K562 (cell line): ENCODE data around the gene ERP44. TPM values are rescaled to one million over a fixed set of nuclear protein-coding genes. Genes with fewer than 3 reads are reported as not detected.

ENCODE experiments used
- EZH2 ChIP-seq: IDR thresholded peaks from 2 replicates; pipeline ENCODE4 v1.6.1; 2012; ENCODE audit warnings: low read depth, mild to moderate bottlenecking, inconsistent platforms, low read length, borderline replicate concordance
- HMG20A ChIP-seq: fragments of 450-650 bp; formaldehyde crosslinking; conservative IDR thresholded peaks from 2 replicates; pipeline ENCODE4 v1.4.0; 2020; ENCODE audit warnings: mild to moderate bottlenecking, mixed read lengths
- KLF1 ChIP-seq: fragments of 450-650 bp; IDR thresholded peaks from 2 replicates; pipeline ENCODE4 v1.6.1; 2016; ENCODE audit warnings: missing genetic modification characterization, missing compliant biosample characterization
- NELFE ChIP-seq: IDR thresholded peaks from 2 replicates; pipeline ENCODE4 v1.6.1; 2011; ENCODE audit warnings: mild to moderate bottlenecking; ENCODE audit not compliant: insufficient read depth, insufficient read length
- RAD51 ChIP-seq: fragments of 450-650 bp; IDR thresholded peaks from 2 replicates; pipeline ENCODE4 v1.7.1; 2016; ENCODE audit warnings: low read depth, mild to moderate bottlenecking, borderline replicate concordance
- SRF ChIP-seq, 2 experiments: fragments of 250-450, 450-650 bp in 1 of 2; sonication (Bioruptor Pico) in 1 of 2; sonication (generic) in 1 of 2; formaldehyde crosslinking; IDR thresholded peaks; 2 replicates each; pipeline versions ENCODE4 v1.5.0 to v1.5.1; 2020 to 2022; ENCODE audit warnings: mild to moderate bottlenecking in 1 of 2, missing genetic modification reagents in 1 of 2
- ZNF184 ChIP-seq: sonication (generic); formaldehyde crosslinking; IDR thresholded peaks from 2 replicates; pipeline ENCODE4 v1.5.0; 2020; ENCODE audit warnings: missing genetic modification reagents
- ZNF57 ChIP-seq: fragments of 450-650 bp; formaldehyde crosslinking; IDR thresholded peaks from 2 replicates; pipeline ENCODE4 v1.4.0; 2020; ENCODE audit warnings: mild to moderate bottlenecking, moderate library complexity
- ZNF695 ChIP-seq: fragments of 450-650 bp; formaldehyde crosslinking; IDR thresholded peaks from 2 replicates; pipeline ENCODE4 v1.4.0; 2020; ENCODE audit warnings: mild to moderate bottlenecking, moderate library complexity
- ZNF766 ChIP-seq: fragments of 200-800 bp; sonication (Bioruptor generic); conservative IDR thresholded peaks from 2 replicates; pipeline ENCODE4 v1.6.1; 2016; ENCODE audit warnings: missing genetic modification characterization, missing compliant biosample characterization
- ZNF785 ChIP-seq: fragments of 250-450 bp; sonication (Bioruptor Pico); IDR thresholded peaks from 2 replicates; pipeline ENCODE4 v1.4.0; 2020; ENCODE audit warnings: mild to moderate bottlenecking
- polyA plus RNA-seq, 8 experiments: library from polyadenylated mRNA; depleted of rRNA in 4 of 8; stranded (reverse) in 5 of 8; unstranded in 3 of 8; fragments of >200 nt; fragmentation: Nextera tagmentation in 2 of 8; fragmentation: Illumina TruSeq in 1 of 8; extraction: Ambion mirVana in 2 of 8; extraction: Trizol in 1 of 8; gene quantifications; 2 replicates each; pipeline versions ENCODE4 v1.2.1 to v1.2.3, GENCODE V29; 2011 to 2014; ENCODE audit warnings: inconsistent platforms in 1 of 8, missing spikeins in 1 of 8
- total RNA-seq, 7 experiments: library from RNA; depleted of rRNA in 6 of 7; stranded (reverse); fragments of >200 nt in 6 of 7; fragmentation: Illumina TruSeq in 2 of 7; extraction: Trizol in 2 of 7; gene quantifications; 2 replicates each; pipeline versions ENCODE4 v1.2.1 to v1.2.3, GENCODE V29; 2011 to 2021; ENCODE audit warnings: low replicate concordance in 1 of 7
- TF ChIP-seq, protein P1 (sequence below): sonication (generic); formaldehyde crosslinking; IDR thresholded peaks from 2 replicates; pipeline ENCODE4 v1.8.0; 2022; ENCODE audit warnings: missing genetic modification reagents, mild to moderate bottlenecking, borderline replicate concordance
- TF ChIP-seq, protein P2 (sequence below): fragments of 450-650 bp; IDR thresholded peaks from 2 replicates; pipeline ENCODE4 v1.7.0; 2016; ENCODE audit warnings: borderline replicate concordance
- TF ChIP-seq, protein P3 (sequence below): sonication (generic); formaldehyde crosslinking; IDR thresholded peaks from 2 replicates; pipeline ENCODE4 v1.8.1; 2023; ENCODE audit warnings: missing genetic modification reagents, mild to moderate bottlenecking, borderline replicate concordance

ERP44 gene
- total and polyA plus RNA-seq, 9 of the 15 experiments (the other 6 are each of a cell fraction or from before 2014, with no cell fraction given), result 9.2 to 23.4 (median 13.6) TPM

DNA sequence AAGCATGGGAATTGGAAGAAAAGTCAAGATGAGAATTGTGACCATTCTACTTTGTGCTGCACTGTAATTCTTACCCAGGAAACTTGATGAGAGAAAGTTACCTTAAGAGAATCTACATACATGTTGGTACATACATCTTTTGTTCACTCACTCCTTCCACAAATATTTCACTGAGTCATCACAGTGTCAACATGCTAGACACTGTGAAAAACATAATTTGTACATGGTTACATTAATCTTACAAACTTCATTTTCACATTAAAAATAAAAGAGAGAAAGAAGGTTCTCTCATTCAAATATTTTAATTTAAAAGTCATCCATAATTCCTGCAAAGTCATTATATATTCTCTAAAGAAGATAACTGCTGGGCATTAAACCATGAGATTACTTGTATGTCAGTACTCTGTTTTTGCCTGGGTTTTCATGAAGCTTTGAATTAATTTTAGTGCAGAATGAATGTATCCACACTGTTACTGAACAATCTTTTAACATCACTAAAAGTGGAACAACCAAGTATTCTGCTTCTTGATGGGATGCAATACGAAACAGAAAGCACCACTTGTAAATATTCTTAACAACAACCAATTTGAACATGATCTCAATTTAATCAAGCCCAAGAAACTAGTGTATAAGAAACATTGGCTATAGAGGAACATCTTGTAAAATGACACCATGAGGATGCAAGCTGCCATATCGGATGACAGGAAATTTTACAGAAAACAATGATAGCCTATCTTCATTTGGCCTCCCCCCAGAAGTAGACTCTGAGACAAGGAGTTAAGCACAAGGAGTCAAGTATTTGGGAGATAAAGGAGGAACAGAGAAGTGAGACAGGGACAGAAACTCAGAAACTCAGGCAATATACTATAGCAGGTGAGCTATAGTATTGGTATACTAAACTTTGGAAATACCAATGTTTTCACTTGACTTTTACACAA, 28.4 kb downstream of the ERP44 start (continued):
- TF ChIP-seq, protein P1, sequence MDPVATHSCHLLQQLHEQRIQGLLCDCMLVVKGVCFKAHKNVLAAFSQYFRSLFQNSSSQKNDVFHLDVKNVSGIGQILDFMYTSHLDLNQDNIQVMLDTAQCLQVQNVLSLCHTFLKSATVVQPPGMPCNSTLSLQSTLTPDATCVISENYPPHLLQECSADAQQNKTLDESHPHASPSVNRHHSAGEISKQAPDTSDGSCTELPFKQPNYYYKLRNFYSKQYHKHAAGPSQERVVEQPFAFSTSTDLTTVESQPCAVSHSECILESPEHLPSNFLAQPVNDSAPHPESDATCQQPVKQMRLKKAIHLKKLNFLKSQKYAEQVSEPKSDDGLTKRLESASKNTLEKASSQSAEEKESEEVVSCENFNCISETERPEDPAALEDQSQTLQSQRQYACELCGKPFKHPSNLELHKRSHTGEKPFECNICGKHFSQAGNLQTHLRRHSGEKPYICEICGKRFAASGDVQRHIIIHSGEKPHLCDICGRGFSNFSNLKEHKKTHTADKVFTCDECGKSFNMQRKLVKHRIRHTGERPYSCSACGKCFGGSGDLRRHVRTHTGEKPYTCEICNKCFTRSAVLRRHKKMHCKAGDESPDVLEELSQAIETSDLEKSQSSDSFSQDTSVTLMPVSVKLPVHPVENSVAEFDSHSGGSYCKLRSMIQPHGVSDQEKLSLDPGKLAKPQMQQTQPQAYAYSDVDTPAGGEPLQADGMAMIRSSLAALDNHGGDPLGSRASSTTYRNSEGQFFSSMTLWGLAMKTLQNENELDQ (CRISPR knock-in tag), result no peak
- TF ChIP-seq ZNF57 (CRISPR knock-in tag), result no peak
- no peak for TF ChIP-seq ZNF785 (CRISPR knock-in tag)
- no peak for TF ChIP-seq ZNF766 (CRISPR knock-in tag)
- no peak for TF ChIP-seq NELFE
- TF ChIP-seq, protein P2, sequence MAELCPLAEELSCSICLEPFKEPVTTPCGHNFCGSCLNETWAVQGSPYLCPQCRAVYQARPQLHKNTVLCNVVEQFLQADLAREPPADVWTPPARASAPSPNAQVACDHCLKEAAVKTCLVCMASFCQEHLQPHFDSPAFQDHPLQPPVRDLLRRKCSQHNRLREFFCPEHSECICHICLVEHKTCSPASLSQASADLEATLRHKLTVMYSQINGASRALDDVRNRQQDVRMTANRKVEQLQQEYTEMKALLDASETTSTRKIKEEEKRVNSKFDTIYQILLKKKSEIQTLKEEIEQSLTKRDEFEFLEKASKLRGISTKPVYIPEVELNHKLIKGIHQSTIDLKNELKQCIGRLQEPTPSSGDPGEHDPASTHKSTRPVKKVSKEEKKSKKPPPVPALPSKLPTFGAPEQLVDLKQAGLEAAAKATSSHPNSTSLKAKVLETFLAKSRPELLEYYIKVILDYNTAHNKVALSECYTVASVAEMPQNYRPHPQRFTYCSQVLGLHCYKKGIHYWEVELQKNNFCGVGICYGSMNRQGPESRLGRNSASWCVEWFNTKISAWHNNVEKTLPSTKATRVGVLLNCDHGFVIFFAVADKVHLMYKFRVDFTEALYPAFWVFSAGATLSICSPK, result no peak
- TF ChIP-seq HMG20A (CRISPR knock-in tag), result no peak
- no peak for TF ChIP-seq SRF (CRISPR knock-in tag; IDR thresholded peaks at IDR 0.05)
- no peak for TF ChIP-seq ZNF184
- TF ChIP-seq ZNF695 (CRISPR knock-in tag), result no peak
- TF ChIP-seq EZH2, result no peak
- no peak for TF ChIP-seq KLF1 (tag)
- TF ChIP-seq RAD51, result no peak
- TF ChIP-seq, protein P3, sequence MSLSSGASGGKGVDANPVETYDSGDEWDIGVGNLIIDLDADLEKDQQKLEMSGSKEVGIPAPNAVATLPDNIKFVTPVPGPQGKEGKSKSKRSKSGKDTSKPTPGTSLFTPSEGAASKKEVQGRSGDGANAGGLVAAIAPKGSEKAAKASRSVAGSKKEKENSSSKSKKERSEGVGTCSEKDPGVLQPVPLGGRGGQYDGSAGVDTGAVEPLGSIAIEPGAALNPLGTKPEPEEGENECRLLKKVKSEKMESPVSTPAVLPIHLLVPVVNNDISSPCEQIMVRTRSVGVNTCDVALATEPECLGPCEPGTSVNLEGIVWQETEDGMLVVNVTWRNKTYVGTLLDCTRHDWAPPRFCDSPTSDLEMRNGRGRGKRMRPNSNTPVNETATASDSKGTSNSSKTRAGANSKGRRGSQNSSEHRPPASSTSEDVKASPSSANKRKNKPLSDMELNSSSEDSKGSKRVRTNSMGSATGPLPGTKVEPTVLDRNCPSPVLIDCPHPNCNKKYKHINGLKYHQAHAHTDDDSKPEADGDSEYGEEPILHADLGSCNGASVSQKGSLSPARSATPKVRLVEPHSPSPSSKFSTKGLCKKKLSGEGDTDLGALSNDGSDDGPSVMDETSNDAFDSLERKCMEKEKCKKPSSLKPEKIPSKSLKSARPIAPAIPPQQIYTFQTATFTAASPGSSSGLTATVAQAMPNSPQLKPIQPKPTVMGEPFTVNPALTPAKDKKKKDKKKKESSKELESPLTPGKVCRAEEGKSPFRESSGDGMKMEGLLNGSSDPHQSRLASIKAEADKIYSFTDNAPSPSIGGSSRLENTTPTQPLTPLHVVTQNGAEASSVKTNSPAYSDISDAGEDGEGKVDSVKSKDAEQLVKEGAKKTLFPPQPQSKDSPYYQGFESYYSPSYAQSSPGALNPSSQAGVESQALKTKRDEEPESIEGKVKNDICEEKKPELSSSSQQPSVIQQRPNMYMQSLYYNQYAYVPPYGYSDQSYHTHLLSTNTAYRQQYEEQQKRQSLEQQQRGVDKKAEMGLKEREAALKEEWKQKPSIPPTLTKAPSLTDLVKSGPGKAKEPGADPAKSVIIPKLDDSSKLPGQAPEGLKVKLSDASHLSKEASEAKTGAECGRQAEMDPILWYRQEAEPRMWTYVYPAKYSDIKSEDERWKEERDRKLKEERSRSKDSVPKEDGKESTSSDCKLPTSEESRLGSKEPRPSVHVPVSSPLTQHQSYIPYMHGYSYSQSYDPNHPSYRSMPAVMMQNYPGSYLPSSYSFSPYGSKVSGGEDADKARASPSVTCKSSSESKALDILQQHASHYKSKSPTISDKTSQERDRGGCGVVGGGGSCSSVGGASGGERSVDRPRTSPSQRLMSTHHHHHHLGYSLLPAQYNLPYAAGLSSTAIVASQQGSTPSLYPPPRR, result no peak
